Stromal cell of bone marrow (primary cell): Measurements from ENCODE around the gene IGF2BP1.

ENCODE experiments used
- DNase-seq: peaks from one replicate; pipeline ENCODE4 v3.0.0-alpha.2; 2012; ENCODE audit warnings: low read depth

IGF2BP1 gene

DNA sequence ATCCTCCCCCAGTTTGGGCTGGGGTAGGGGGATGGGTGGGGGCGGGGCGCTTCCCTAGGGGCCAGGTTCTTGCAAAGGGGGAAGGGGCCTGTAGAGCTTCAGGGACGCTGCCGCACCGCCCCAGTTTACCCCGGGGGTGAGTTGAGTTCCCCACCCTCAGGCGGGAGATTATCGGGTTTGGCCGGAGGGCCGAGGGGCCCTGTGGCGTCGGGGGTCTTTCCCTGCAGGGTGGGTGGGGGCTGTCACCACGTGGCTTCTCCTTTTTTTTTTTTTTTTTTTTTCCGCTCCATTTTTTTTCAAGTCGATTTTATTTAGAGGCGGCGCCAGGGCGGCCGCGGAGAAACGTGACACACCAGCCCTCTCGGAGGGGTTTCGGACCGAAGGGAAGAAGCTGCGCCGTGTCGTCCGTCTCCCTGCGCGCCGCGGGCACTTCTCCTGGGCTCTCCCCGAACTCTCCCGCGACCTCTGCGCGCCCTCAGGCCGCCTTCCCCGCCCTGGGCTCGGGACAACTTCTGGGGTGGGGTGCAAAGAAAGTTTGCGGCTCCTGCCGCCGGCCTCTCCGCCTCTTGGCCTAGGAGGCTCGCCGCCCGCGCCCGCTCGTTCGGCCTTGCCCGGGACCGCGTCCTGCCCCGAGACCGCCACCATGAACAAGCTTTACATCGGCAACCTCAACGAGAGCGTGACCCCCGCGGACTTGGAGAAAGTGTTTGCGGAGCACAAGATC is at the start of gene IGF2BP1:
Gene IGF2BP1 (plus strand): TSS at position 283 of the 724 bp plus-strand sequence. CDS start 361 bp downstream, at position 644.
- DNase-seq: no peak

DNA sequence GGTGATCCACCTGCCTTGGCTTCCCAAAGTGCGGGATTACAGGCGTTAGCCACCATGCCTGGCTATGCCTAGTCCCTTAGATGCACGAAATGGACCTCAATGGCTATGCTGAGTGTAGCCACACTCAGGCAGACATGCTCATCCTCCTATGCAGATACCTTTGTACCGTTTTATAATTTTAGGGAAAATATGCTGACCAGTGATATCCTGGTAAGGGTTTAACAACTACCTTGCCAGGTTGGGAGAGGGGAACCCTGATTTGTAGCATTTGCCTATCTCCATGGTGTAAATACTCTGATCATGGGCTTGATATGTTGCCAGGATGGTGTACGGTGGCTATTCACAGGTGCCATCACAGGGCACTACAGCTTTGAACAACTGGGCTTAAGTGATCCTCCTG is 45.6 kb upstream of the IGF2BP1 start:
- DNase-seq: no peak

DNA sequence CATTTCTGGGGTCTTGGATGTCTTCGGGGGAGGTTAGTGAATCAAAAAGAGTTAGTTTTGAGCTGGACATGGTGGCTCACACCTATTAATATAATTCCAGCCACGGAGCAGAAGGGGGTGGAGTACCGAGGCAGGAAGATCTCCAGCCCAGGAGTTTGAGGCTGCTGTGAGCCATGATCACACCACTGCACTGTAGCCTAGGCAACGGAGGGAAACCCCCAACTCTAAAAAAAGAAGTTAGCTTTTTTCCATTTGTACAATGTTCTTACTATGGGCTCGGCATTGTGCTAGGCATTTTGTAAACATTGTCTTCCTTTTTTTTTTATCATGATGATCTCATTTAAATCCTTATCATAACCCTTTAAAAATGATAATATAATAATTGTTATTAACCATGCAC is 44.3 kb upstream of the IGF2BP1 start:
- DNase-seq: no peak

DNA sequence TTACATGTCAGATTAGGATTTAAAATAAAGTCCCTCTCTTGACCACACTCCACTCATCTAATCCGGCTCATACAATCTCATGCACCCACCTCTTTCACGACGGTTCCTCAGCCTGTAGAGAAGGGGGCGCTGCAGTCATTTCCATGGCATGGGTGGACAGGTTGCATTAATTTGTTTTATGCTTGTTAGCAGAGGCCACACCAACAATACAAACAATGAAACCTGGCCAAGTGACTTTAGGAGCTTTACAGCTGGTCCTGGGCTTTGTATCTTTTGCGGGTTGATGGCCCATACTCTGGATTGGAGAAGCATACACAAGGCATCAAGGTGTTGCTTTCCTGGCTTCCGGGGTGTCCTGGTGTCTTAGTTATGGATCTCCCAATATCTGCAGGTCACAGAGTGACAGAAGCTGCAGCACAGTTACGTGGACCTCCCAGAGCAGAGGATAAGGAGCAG is 42.9 kb upstream of the IGF2BP1 start:
- no peak for DNase-seq

DNA sequence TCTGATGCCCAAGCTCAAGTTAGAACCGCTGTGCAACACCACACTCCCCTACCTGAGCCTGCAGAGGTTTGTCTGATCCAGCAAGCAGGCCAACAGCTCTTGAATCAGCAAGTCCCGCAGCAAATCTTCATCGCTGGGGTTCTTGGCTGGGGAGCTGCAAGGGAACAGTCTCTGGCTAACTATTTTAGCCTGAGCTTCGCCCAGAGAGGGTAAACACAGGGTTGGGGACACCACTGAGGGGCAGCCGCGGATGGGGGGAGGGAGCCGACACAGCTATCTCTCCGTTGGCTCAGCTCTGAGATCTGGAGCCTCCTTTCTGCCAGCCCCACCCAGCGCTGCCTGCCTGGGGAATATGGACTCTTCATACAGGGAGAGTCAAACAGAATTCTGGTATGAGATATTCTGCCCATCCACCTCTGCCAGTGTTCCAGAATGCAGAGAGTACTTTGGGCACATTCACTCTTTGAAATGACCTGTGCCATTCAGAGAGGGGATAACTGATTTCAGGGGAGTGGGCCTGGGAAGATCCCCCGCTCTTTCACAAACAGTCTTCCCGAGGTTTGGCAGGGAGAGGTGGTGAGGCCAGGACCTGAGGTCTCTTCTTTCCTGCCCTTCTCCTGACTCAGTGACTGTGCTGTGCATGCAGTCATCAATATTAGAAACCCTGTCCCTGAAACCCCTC is 36.2 kb upstream of the IGF2BP1 start:
- DNase-seq: no peak

DNA sequence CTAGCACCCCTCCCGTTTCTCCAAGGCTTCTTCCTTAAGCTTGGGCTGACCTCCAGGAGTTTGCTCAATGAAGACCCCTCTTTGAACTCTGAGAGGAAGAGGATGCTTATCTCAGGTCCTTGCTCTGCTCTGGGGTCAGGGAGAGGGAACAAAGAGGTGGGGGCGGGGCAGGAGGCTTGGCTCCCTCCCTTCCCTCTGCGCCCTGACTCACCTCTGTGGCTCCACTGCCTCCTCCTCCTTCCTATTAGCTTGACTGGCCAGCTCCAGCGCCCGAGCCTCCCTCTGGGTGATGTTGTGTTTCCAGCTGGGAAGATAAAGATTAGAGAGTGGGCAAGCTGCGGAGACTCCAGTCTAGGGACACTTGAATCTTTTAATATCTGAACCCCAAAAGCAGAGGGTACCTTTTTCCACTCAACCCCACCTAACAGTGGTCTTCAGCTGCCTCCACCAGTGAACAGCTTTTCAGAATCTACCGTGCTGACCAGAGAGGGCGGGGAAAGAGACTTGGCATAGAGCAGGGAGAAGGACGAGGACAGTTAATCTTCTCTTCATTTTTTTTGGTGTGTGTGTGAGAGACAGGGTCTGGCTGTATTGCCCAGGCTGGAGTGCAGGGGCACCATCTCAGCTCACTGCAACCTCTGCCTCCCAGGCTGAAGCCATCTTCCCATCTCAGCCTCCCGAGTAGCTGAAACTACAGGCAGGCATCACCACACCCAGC is 35.5 kb upstream of the IGF2BP1 start:
- DNase-seq: peak; percentile 62

DNA sequence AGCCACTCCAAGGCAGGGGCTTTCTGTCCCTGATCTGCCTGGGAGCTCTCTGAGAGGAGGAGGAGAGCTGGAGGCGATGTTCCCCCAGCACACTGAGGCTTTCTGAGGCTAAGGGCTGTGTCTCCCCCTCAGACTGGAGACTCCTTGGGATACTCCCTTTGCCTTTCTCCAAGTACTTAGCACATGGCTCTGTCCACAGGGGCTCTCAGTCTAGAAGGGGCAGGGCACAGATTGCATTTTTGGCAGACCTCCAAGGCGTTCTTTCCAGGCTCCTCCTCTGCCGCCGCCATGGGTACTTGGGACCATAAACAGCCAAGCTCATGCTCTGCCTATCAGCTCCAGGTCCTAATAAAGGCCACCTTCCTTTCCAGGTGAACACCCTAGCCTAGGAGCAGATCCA is 27.0 kb upstream of the IGF2BP1 start:
- DNase-seq: no peak

DNA sequence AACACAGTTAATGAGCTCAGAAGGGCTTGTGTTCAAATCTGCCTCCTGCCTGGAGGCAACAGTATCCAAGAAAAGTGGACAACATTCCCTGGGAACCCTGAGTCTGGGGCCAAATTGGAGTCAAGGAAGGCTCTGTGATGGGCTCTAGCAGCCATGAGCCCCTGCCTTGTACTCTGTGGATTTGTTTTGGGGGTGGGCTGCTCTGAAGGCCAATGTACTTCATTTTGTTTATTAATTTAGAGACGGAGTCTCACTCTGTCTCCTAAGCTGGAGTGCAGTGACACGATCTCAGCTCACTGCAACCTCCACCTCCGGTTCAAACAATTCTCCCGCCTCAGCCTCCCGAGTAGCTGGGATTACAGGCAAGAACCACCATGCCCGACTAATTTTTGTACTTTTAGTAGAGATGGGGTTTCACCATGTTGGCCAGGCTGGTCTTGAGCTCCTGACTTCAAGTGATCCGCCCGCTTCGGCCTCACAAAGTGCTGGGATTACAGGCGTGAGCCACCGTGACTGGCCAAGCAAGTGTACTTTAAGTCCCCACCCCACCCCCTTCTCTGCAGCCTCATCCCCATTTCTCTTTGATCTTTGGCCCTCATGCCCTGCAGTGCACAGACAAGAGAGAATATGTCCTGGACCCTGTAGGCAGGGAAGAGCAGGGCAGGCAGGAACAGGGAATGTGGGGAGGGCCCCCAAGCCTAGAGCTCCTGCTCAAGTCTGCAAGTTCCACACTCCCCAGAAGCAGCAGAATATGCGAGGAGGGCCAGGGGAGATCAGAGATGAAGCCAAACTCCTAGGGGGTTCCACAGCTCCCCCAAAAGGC is 26.1 kb upstream of the IGF2BP1 start:
- no peak for DNase-seq

DNA sequence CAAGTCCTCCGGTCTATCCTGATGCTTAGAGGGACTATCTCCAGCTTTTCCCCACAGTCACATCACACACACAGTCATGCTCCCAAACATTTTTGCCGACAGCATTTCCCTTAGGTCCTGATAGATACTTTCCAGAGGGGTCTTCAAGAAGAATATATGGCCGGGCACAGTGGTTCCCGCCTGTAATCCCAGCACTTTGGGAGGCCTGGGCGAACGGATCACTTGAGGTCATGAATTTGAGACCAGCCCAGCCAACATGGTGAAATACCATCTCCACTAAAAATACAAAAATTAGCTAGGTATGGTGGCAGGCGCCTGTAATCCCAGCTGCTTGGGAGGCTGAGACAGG is 24.5 kb upstream of the IGF2BP1 start:
- DNase-seq: no peak

DNA sequence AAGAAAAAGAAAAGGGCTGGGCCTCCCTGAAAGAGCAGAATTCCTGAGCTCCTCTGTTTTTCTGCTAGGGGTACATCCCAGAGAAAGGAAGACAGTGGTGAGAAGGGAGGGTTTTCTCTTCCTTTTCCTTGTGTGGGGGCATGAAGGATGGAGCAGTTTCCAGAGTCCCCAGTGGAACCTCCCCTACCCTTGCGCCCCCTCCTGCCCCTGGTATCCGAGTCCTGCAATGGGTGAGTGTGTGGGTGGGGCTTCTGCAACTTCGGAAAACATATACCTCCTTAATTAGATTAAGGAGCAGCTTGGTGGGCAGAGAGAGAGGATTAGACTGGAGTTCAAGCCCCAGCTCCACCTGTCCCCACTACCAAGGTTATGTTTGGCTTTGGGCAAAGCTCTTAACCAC is 23.4 kb upstream of the IGF2BP1 start:
- DNase-seq: no peak

DNA sequence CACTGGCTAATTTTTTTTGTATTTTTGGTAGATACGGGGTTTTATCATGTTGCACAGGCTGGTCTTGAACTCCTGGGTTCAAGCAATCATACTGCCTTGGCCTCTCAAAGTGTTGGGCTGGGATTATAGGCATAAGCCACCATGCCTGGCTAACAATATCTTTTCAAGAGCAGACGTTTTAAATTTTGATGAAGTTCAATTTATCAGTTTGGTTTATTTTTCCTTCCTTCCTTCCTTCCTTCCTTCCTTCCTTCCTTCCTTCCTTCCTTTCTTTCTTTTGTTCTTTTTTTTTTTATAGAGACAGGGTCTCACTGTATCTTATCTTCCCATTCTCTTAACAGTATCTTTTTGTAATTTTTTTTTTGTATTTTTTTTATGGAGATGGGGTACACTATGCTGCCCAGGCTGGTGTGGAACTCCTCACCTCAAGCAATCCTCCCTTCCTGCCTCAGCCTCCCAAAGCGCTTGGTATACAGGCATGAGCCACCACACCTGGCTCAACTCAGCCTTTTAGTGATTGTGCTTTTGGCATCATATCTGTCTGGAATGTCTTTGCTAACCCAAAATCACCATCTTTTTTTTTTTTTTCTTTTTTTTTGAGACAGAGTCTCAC is 15.2 kb upstream of the IGF2BP1 start:
- DNase-seq: no peak

DNA sequence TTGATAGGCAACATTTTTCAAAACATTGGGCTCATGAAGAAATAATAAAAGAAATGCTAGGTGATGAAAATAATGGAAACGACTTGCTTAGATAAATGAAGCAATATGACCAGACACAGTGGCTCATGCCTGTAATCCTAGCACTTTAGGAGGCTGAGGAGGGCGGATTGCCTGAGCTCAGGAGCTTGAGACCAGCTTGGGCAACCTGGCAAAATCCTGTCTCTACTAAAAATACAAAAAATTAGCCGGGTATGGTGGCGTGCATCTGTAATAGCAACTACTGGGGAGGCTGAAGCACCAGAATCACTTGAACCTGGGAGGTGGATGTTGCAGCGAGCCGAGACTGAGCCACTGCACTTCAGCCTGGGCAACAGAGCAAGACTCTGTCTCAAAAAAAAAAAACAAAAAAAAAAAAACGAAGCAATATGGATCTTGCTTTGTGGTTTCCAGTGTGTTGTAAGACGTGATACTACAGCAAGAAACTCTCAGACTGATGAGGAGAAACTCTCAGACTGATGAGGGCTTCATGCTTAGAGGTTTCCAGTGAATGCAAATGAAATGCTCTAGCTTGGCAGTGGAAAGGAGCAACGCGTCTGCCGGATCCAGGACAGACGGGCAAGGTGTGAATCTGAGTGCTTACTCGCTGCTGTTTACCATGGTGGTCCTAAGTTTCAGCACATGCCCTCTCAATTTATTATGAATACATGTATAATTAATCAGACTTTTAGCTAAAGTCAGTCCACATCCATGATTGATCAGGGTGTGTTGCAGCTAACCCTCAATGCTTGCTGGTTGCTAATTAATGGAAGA is 11.5 kb upstream of the IGF2BP1 start:
- DNase-seq: no peak

DNA sequence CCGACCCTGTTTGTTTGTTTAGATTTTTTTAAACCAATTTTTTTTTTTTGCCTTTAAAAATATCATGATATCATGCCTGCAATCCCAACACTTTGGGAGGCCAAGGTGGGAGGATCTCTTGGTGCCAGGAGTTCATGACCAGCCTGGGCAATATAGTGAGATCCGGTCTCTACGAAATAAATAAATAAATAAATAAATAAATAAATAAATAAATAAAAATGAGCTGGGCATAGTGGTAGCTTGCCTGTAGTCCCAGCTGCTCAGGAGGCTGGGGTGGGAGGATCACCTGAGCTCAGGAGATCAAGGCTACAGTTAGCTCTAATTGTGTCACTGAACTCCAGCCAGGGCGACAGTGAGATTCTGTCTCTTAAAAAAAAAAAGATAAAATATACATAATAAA is 8.1 kb upstream of the IGF2BP1 start:
- no peak for DNase-seq

DNA sequence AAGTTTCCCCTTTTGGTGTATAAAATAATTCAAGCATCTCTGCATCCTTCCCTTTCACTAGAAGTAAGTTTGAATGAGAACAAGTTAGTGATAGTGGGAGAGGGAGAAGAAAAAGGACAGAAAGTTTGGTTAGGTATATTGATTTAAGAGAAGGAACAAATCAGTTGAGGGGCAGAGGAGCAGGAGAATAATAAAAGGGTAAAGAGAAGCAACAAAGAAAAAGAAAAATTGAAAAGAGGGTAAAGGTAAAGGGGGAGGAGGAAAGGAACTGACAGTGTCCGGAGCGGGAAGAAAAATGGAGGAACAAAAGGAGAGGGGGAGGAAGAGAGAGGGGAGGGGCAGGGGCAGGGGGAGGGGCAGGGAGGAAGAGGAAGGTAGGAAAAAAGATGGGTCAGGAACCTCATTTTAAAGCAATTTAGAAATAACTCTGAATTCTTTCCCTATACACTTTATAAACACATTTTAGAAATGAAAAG is 6.3 kb upstream of the IGF2BP1 start:
- DNase-seq: no peak

DNA sequence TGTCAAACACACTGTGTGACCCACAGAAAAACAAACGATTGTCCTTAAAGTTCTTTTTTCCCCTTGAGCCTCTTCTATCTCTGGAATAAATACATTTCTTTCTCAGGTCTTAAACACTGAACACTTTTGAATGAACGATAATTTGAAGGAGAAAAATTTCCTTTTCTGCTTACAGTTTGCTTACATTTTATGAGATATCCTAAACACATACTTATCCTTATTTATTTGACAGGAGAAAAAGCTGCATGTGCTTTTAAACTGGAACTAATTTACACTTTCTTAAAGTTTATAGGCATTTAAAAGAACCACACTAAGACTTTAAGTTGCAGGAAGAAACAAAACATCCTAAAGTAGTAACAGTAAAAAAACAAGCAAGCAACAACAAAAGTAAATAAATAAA is 4.7 kb upstream of the IGF2BP1 start:
- no peak for DNase-seq

DNA sequence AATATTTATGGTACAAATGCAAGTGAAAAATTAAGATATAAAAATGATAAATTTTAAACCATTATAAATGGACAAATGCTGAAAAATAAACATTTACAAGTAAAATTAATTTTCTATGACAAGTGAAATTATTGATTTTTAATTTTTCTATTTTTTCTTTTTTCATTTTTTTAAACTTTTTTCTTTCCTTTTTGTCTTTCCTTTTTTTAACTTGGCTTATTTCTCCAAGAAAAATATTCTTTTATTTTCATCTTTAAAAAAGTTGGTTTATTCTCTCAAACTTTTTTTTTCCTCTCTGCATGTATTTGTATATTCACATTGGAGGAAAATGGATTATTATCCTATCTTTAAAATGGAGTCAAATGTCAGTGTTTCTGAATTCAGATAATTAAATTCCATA is 3.9 kb upstream of the IGF2BP1 start:
- no peak for DNase-seq

DNA sequence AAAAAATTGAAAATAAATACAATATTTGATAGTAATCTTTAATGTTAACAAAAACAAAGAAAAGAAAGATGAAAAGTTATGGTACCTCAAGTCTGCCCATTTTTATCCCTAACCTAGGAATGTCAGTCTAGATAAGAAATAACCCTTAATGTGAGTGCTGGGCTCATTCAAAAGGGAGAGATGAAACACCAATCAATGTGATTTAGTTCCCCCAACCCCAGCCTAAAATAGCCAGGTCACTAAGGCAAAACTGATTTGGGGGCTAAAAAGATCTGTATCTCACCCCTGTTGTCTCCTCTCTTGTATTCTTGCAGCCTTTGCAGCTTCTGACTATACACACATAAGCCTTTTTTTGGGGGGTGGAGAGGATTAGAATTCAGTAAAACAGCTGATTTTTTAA is 3.2 kb upstream of the IGF2BP1 start:
- no peak for DNase-seq

DNA sequence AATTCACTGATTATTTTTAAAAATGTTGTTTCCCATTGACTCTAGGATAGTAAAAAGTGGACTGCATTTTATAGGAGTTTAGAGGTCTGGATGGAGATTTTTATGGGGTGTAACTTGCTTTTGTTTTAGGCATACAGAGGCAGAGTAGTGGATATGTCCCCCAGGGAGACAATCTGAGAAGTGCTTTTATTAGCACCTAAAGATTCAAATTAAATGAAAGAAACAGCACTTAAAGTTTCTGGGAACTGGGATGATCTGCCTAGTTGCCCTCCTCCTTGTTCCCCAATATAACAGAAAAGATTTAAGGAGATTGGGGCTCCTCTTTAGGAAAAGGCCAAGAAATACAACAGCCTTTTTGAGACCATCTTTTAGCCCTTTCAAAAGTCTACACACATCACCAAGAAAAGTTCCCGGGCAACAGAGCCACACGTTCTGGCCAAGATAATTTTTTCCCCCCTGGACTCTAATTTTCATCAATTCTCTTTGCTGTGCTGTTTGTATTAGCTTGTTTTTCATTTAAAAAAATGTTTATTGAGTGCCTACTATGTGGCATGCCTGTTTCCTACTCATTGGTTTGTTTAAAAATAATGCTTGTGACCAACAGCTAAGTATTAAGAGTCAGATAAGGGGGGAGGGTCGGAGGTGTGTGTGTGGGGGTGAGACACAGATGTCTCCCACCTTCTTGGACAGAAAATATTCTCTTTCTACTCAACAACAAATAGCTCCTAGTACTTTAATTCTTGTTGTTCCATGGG is 2.5 kb upstream of the IGF2BP1 start:
- DNase-seq: no peak

DNA sequence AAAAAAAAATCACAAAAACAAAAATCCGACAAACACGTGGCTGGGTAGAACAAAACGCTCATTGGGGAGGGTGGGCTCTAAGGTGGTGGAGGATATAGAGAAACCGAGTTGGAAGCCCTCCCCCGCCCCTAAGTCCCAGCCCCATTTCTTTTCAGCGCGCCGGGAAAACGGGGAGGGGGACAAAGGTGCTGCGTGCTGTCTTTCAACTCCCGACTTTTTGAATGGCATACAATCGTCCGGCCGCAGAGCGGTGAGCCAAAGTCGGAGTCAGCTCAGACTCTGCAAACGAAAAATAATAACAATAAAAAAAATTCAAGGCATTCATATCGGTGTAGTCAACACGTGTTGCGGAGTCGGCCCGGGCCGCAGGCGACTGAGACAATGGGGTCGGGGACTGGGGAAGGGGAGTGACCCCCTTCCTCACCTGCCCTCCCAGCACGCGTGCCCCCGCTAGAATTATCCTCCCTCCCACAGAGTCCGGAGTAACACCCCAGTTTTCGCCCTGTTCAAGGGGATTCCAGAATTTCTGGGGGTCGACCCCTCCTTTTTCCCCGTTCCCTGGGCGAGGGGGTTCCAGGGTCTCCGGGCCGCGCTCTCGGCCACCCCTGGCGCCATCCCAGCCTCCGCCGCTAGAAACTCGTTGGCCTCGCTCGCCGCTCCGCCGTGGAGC is 1.7 kb upstream of the IGF2BP1 start:
- DNase-seq: no peak
